ENCODE data around the gene RGMA. TPM values are rescaled to one million over a fixed set of nuclear protein-coding genes. Genes with fewer than 3 reads are reported as not detected.

RGMA gene
- total RNA-seq, 1 experiment from 2014 or later: 5.5 TPM

GRCh38 chr15:93047621-93048425 lies 41.2 kb downstream of the RGMA start:
- Histone ChIP-seq H3K27me3 (ENCODE audit: insufficient read depth, low read length) (no peaks in the 10 kb centered on the region), H3K4me2 (ENCODE audit: low read length) (no peak overlapping the region), H3K9me3 (ENCODE audit: control insufficient read depth in 1 of 2, insufficient read depth in 1 of 2, low read depth in 1 of 2, low read length in 2 of 2) (no peaks in the 10 kb centered on the region), H3K36me3 (ENCODE audit: control insufficient read depth in 1 of 2, insufficient read depth in 2 of 2, low read length in 2 of 2) (no peaks in the 10 kb centered on the region), H2AFZ (ENCODE audit: low read depth, low read length, poor library complexity, severe bottlenecking) (no peak overlapping the region), H3K9me2 (ENCODE audit: insufficient read depth) (no peaks in the 10 kb centered on the region), H3K79me2 (ENCODE audit: insufficient read depth, low read length) (no peaks in the 10 kb centered on the region), H3K9ac (ENCODE audit: low read length) (no peak overlapping the region), H3K4me1 (ENCODE audit: control insufficient read depth in 1 of 2, insufficient read depth in 2 of 2, low read length in 2 of 2) (no peaks in the 10 kb centered on the region), H3K4me3 (replicated peaks in 1 of 2; ENCODE audit: low read depth in 1 of 2, low read length in 2 of 2) (no peak overlapping the region), H4K20me1 (ENCODE audit: insufficient read depth) (no peaks in the 10 kb centered on the region), H3K27ac (ENCODE audit: low read depth, low read length) (no peak overlapping the region)
- RAD21 ChIA-PET (ENCODE audit: low non-redundant PET in 1 of 2, low total read pairs in 2 of 2, uncharacterized antibody in 2 of 2, unreplicated experiment in 2 of 2): no interaction called here
- TF ChIP-seq RAD21 (IDR thresholded peaks at IDR 0.05; ENCODE audit: low read depth) (no peak), CEBPB (IDR thresholded peaks at IDR 0.05; ENCODE audit: low read depth) (no peak), YY1 (IDR thresholded peaks at IDR 0.05; ENCODE audit: extremely low read depth, insufficient replicate concordance, low read depth, low read length) (no peak), FOSL1 (IDR thresholded peaks at IDR 0.05; ENCODE audit: low read depth) (no peak), TCF7L2 (IDR thresholded peaks at IDR 0.05; ENCODE audit: borderline replicate concordance, extremely low read depth, insufficient read depth, insufficient read length) (no peak), JUND (IDR thresholded peaks at IDR 0.05) (no peak), ELF1 (IDR thresholded peaks at IDR 0.05; ENCODE audit: borderline replicate concordance, low read depth) (no peak), CTCF (IDR thresholded peaks at IDR 0.05 in 2 of 3, conservative IDR thresholded peaks at IDR 0.05 in 1 of 3; ENCODE audit: borderline replicate concordance in 1 of 3, insufficient read depth in 1 of 3, low read depth in 2 of 3, low read length in 2 of 3) (no peak), EZH2phosphoT487 (IDR thresholded peaks at IDR 0.05; ENCODE audit: borderline replicate concordance) (no peak), ZFX (IDR thresholded peaks at IDR 0.05) (no peak), EZH2 (IDR thresholded peaks at IDR 0.05) (no peak), SIN3A (IDR thresholded peaks at IDR 0.05; ENCODE audit: low read depth) (no peak), CBX3 (IDR thresholded peaks at IDR 0.05; ENCODE audit: low read depth) (no peak), ZNF274 (IDR thresholded peaks at IDR 0.05; ENCODE audit: low read depth, low read length) (no peak)
- ATAC-seq (no peak), DNase-seq (ENCODE audit: low read depth, low spot score) (no peak)
- POLR2A ChIA-PET: no interaction called here
- CTCF ChIA-PET: interaction anchor here (0.6 kb wide), 1 partner anchor 9 kb away, joined by 3 read pairs; no protein-coding TSS in a partner anchor
- no TSS peak for BruUV-seq (replicated peaks)
- intact Hi-C loops (cut with micrococcal nuclease): no loop called here
